ENCODE results near the gene NUDCD3. TPM values are rescaled to one million over a fixed set of nuclear protein-coding genes. Genes with fewer than 3 reads are reported as not detected.

NUDCD3 gene
- total and polyA plus RNA-seq, 2 of the 8 experiments (the other 6 are each of a cell fraction or from before 2014, with no cell fraction given), result 35.2 to 93.7 TPM

GRCh38 chr7:44411306-44411705 is 79.2 kb downstream of the NUDCD3 start (continued):
- TF ChIP-seq FOSL1 (IDR thresholded peaks at IDR 0.05; ENCODE audit: insufficient read depth, low read depth, low read length), result no peak

All from H1 (cell line).